Adrenal gland (tissue), 5 donors: ENCODE measurements around the gene PALM2AKAP2.

Source experiments
- CTCF ChIP-seq, 6 experiments: fragments of 450-650 bp in 4 of 6; fragments of 200-600 bp in 2 of 6; sonication (generic) in 1 of 6; IDR thresholded peaks; 1 replicate in 5 of 6; 2 replicates in 1 of 6; pipeline versions ENCODE4 v1.5.1 to v1.8.0; 2016 to 2021; ENCODE audit warnings: antibody characterized with exemption in 6 of 6, mild to moderate bottlenecking in 2 of 6, moderate library complexity in 1 of 6
- POLR2A ChIP-seq, 2 donors: fragments of 450-650 bp; IDR thresholded peaks; one replicate each; pipeline ENCODE4 v1.6.1; 2017; ENCODE audit warnings: antibody characterized with exemption in 2 of 2, mild to moderate bottlenecking in 2 of 2, moderate library complexity in 1 of 2
- donor health status: DM: no; HTN: no; CAD: no.

- no peak for TF ChIP-seq POLR2A (IDR thresholded peaks at IDR 0.05)
- TF ChIP-seq CTCF (IDR thresholded peaks at IDR 0.05): no peak
These were observed 41.7 kb downstream of the PALM2AKAP2 start for GRCh38 chr9:109821711-109822110.
